HEK293T (cell line): ENCODE measurements around the gene FAM153A.
"Not testable (repeated sequence)": the region's sequence is repeated elsewhere in the genome, so short reads cannot be mapped to it uniquely, and the experiment has no call there.

ENCODE experiments used
- ARNT ChIP-seq: fragments of 450-650 bp; IDR thresholded peaks from 2 replicates; pipeline ENCODE4 v1.6.1; 2017; ENCODE audit warnings: mild to moderate bottlenecking
- BHLHE40 ChIP-seq: fragments of 450-650 bp; IDR thresholded peaks from 2 replicates; pipeline ENCODE4 v1.6.1; 2016; ENCODE audit warnings: mild to moderate bottlenecking, moderate library complexity, borderline replicate concordance
- CTBP1 ChIP-seq: fragments of 450-650 bp; IDR thresholded peaks from 2 replicates; pipeline ENCODE4 v1.6.1; 2016; ENCODE audit warnings: borderline replicate concordance
- FOXK2 ChIP-seq: fragments of 450-650 bp; IDR thresholded peaks from 2 replicates; pipeline ENCODE4 v1.6.1; 2016; ENCODE audit warnings: mild to moderate bottlenecking
- FOXM1 ChIP-seq: fragments of 450-650 bp; IDR thresholded peaks from 2 replicates; pipeline ENCODE4 v1.6.1; 2017; ENCODE audit warnings: mild to moderate bottlenecking, borderline replicate concordance
- HDGF ChIP-seq: fragments of 450-650 bp; IDR thresholded peaks from 2 replicates; pipeline ENCODE4 v1.6.1; 2017; ENCODE audit warnings: antibody characterized with exemption, borderline replicate concordance
- PKNOX1 ChIP-seq: fragments of 450-650 bp; IDR thresholded peaks from 2 replicates; pipeline ENCODE4 v1.6.1; 2016
- SP1 ChIP-seq: fragments of 450-650 bp; IDR thresholded peaks from 2 replicates; pipeline ENCODE4 v1.6.1; 2017
- SUZ12 ChIP-seq: fragments of 450-650 bp; IDR thresholded peaks from 2 replicates; pipeline ENCODE4 v1.6.1; 2016; ENCODE audit warnings: mild to moderate bottlenecking
- TARDBP ChIP-seq: fragments of 450-650 bp; IDR thresholded peaks from 2 replicates; pipeline ENCODE4 v1.6.1; 2016

GRCh38 chr5:177832287-177832686, 49.6 kb upstream of the FAM153A start:
- not testable (repeated sequence) for TF ChIP-seq BHLHE40, FOXK2, PKNOX1, CTBP1, ARNT, HDGF, FOXM1, SP1, SUZ12, TARDBP
